ENCODE results near the gene PGF.

Gene PGF

GRCh38 chr14:74979029-74979428 is 23.6 kb upstream of the PGF start:
- DNase-seq (ENCODE audit: low read depth in 2 of 2, low spot score in 1 of 2): no peak

GRCh38 chr14:74978416-74978947 is 23.1 kb upstream of the PGF start:
- no peak for DNase-seq (ENCODE audit: low read depth in 2 of 2, low spot score in 1 of 2)

GRCh38 chr14:74977901-74978385 is 22.5 kb upstream of the PGF start:
- no peak for DNase-seq (ENCODE audit: low read depth in 2 of 2, low spot score in 1 of 2)

GRCh38 chr14:74977164-74977900 is 21.9 kb upstream of the PGF start:
- DNase-seq (ENCODE audit: low read depth in 2 of 2, low spot score in 1 of 2): no peak

GRCh38 chr14:74976264-74977113 is 21.1 kb upstream of the PGF start:
- DNase-seq (ENCODE audit: low read depth in 2 of 2, low spot score in 1 of 2): no peak

GRCh38 chr14:74975059-74975810 is 19.8 kb upstream of the PGF start:
- DNase-seq (ENCODE audit: low read depth in 2 of 2, low spot score in 1 of 2): no peak

GRCh38 chr14:74974364-74975058 is 19.1 kb upstream of the PGF start:
- DNase-seq (ENCODE audit: low read depth in 2 of 2, low spot score in 1 of 2): no peak

- no peak for DNase-seq (ENCODE audit: low read depth in 2 of 2, low spot score in 1 of 2)
These were observed 18.5 kb upstream of the PGF start for GRCh38 chr14:74973905-74974363.

- no peak for DNase-seq (ENCODE audit: low read depth in 2 of 2, low spot score in 1 of 2)
These were observed 17.7 kb upstream of the PGF start for GRCh38 chr14:74973003-74973653.

GRCh38 chr14:74968811-74969210 is 13.4 kb upstream of the PGF start:
- no peak for DNase-seq (ENCODE audit: low read depth in 2 of 2, low spot score in 1 of 2)

- no peak for DNase-seq (ENCODE audit: low read depth in 2 of 2, low spot score in 1 of 2)
These were observed 10.2 kb upstream of the PGF start for GRCh38 chr14:74965486-74966153.

- DNase-seq (ENCODE audit: low read depth in 2 of 2, low spot score in 1 of 2): no peak
These were observed 9.5 kb upstream of the PGF start for GRCh38 chr14:74964787-74965485.

GRCh38 chr14:74963705-74964271 is 8.4 kb upstream of the PGF start:
- no peak for DNase-seq (ENCODE audit: low read depth in 2 of 2, low spot score in 1 of 2)

- DNase-seq (ENCODE audit: low read depth in 2 of 2, low spot score in 1 of 2): no peak
These were observed 7.8 kb upstream of the PGF start for GRCh38 chr14:74963178-74963704.

- no peak for DNase-seq (ENCODE audit: low read depth in 2 of 2, low spot score in 1 of 2)
These were observed 7.1 kb upstream of the PGF start for GRCh38 chr14:74962493-74962892.

- DNase-seq (ENCODE audit: low read depth in 2 of 2, low spot score in 1 of 2): no peak
These were observed 6.6 kb upstream of the PGF start for GRCh38 chr14:74962046-74962445.

- no peak for DNase-seq (ENCODE audit: low read depth in 2 of 2, low spot score in 1 of 2)
These were observed 6.0 kb upstream of the PGF start for GRCh38 chr14:74961238-74961911.

- no peak for DNase-seq (ENCODE audit: low read depth in 2 of 2, low spot score in 1 of 2)
These were observed 5.3 kb upstream of the PGF start for GRCh38 chr14:74960736-74961135.

Data from stimulated activated CD8-positive, alpha-beta memory T cell treated with anti-CD3 and anti-CD28 coated beads, Interleukin-4, amount 100 ng/mL, for 4 hours (primary cell).